Measurements from ENCODE around the gene SNX20. TPM values are rescaled to one million over a fixed set of nuclear protein-coding genes. Genes with fewer than 3 reads are reported as not detected.

Gene SNX20
- polyA plus RNA-seq, 1 experiment = not detected

- no peak for DNase-seq (ENCODE audit: low read depth, low spot score)
- Histone ChIP-seq H3K27me3 (ENCODE audit: control insufficient read depth, insufficient read depth, low read length) (peaks cover 3% of the 10 kb centered on the region), H3K27ac (ENCODE audit: low read depth, low read length) (no peak overlapping the region), H3K9me3 (ENCODE audit: control insufficient read depth, insufficient read depth, low read length) (no peaks in the 10 kb centered on the region), H3K4me3 (ENCODE audit: low read depth, low read length) (no peak overlapping the region)
- POLR2A ChIA-PET = interaction anchor here (0.6 kb wide), 1 partner anchor 40 kb away, joined by 3 read pairs; no protein-coding TSS in a partner anchor
- TF ChIP-seq CTCF (IDR thresholded peaks at IDR 0.05; ENCODE audit: low read depth, low read length) = no peak
- CTCF ChIA-PET = interaction anchor here (1.2 kb wide), 1 partner anchor 40 kb away, joined by 5 read pairs; no protein-coding TSS in a partner anchor
Measured at GRCh38 chr16:50625374-50625773, 55.7 kb downstream of the SNX20 start.

GRCh38 chr16:50624449-50624970 is 56.6 kb downstream of the SNX20 start:
- no peak overlapping the region for H3K27ac ChIP-seq (ENCODE audit: low read depth, low read length)
- DNase-seq (ENCODE audit: low read depth, low spot score) = no peak
- CTCF ChIA-PET = interaction anchor here (1.3 to 1.5 kb wide), 2 partner anchors 41 to 182 kb away, joined by 3 to 7 read pairs; no protein-coding TSS in a partner anchor
- TF ChIP-seq CTCF (IDR thresholded peaks at IDR 0.05; ENCODE audit: low read depth, low read length) = no peak
- H3K9me3 ChIP-seq (ENCODE audit: control insufficient read depth, insufficient read depth, low read length) = no peaks in the 10 kb centered on the region
- no peak overlapping the region for H3K4me3 ChIP-seq (ENCODE audit: low read depth, low read length)
- peaks cover 3% of the 10 kb centered on the region for H3K27me3 ChIP-seq (ENCODE audit: control insufficient read depth, insufficient read depth, low read length)
- POLR2A ChIA-PET = interaction anchor here (0.6 kb wide), 1 partner anchor 41 kb away, joined by 3 read pairs; no protein-coding TSS in a partner anchor

GRCh38 chr16:50622643-50623369 is 58.3 kb downstream of the SNX20 start:
- CTCF ChIA-PET = interaction anchor here (1.5 kb wide), 1 partner anchor 43 kb away, joined by 7 read pairs; no protein-coding TSS in a partner anchor
- POLR2A ChIA-PET = no interaction called here

GRCh38 chr16:50622029-50622428 is 59.1 kb downstream of the SNX20 start:
- no peak for TF ChIP-seq CTCF (IDR thresholded peaks at IDR 0.05; ENCODE audit: low read depth, low read length)
- POLR2A ChIA-PET = no interaction called here
- DNase-seq (ENCODE audit: low read depth, low spot score) = no peak
- H3K4me3 ChIP-seq (ENCODE audit: low read depth, low read length) = no peak overlapping the region
- H3K27me3 ChIP-seq (ENCODE audit: control insufficient read depth, insufficient read depth, low read length) = peaks cover 1% of the 10 kb centered on the region
- CTCF ChIA-PET = no interaction called here
- H3K27ac ChIP-seq (ENCODE audit: low read depth, low read length) = no peak overlapping the region
- no peaks in the 10 kb centered on the region for H3K9me3 ChIP-seq (ENCODE audit: control insufficient read depth, insufficient read depth, low read length)

More at GRCh38 chr16:50622643-50623369, 58.3 kb downstream of the SNX20 start:
- Histone ChIP-seq H3K27ac (ENCODE audit: low read depth, low read length) (no peak overlapping the region), H3K9me3 (ENCODE audit: control insufficient read depth, insufficient read depth, low read length) (no peaks in the 10 kb centered on the region), H3K4me3 (ENCODE audit: low read depth, low read length) (no peak overlapping the region), H3K27me3 (ENCODE audit: control insufficient read depth, insufficient read depth, low read length) (peaks cover 3% of the 10 kb centered on the region)
- no peak for DNase-seq (ENCODE audit: low read depth, low spot score)
- no peak for TF ChIP-seq CTCF (IDR thresholded peaks at IDR 0.05; ENCODE audit: low read depth, low read length)

Other genes with a start within 250 kb of the SNX20 start
- gene NKD1, start 132.9 kb downstream of the SNX20 start, polyA plus RNA-seq (2011; rRNA removed) = not detected in 2 replicates
- not detected in 2 replicates for gene NOD2, start 12.3 kb upstream of the SNX20 start, polyA plus RNA-seq (2011; rRNA removed)
- 22.6 and 27.8 TPM in 2 replicates for gene CYLD, start 60.8 kb upstream of the SNX20 start, polyA plus RNA-seq (2011; rRNA removed)